Calu3 (cell line): ENCODE results near the gene ADGRD1. TPM values are rescaled to one million over a fixed set of nuclear protein-coding genes. Genes with fewer than 3 reads are reported as not detected.

ENCODE experiments used
- BruUV-seq: library from RNA; stranded (reverse); fragments of 400-500 nt; replicated peaks from 2 replicates; lab custom pipeline; 2021; lab: Mats Ljungman, UMichigan
- CTCF ChIA-PET: fragments of 300-600 bp; sonication (Branson Sonifier 250); formaldehyde crosslinking; loops from one replicate; lab custom pipeline; 2022; ENCODE audit warnings: antibody characterized with exemption; lab: Charles Lee
- DNase-seq: peaks from one replicate; pipeline ENCODE4 v3.0.0; 2022
- H3K27ac Mint-ChIP-seq: one replicate; pipeline ENCODE4 v1.8.0; 2022; ENCODE audit warnings: mixed read lengths; ENCODE audit not compliant: unreplicated experiment
- H3K27me3 Mint-ChIP-seq: one replicate; pipeline ENCODE4 v1.8.0; 2022; ENCODE audit warnings: mixed read lengths; ENCODE audit not compliant: unreplicated experiment
- H3K36me3 Mint-ChIP-seq: one replicate; pipeline ENCODE4 v1.8.0; 2022; ENCODE audit warnings: mild to moderate bottlenecking, moderate library complexity, mixed read lengths; ENCODE audit not compliant: insufficient read depth, unreplicated experiment
- H3K4me1 Mint-ChIP-seq: one replicate; pipeline ENCODE4 v1.8.0; 2022; ENCODE audit warnings: mild to moderate bottlenecking, low read depth, mixed read lengths; ENCODE audit not compliant: unreplicated experiment
- H3K4me3 Mint-ChIP-seq: one replicate; pipeline ENCODE4 v1.8.0; 2022; ENCODE audit warnings: mild to moderate bottlenecking, low read depth, moderate library complexity, mixed read lengths; ENCODE audit not compliant: unreplicated experiment
- H3K9me3 Mint-ChIP-seq: one replicate; pipeline ENCODE4 v1.8.0; 2022; ENCODE audit warnings: low read depth, mixed read lengths; ENCODE audit not compliant: unreplicated experiment
- CTCF ChIP-seq: fragments of 200-600 bp; IDR thresholded peaks from one replicate; pipeline ENCODE4 v1.8.0; 2022; ENCODE audit warnings: antibody characterized with exemption; ENCODE audit not compliant: unreplicated experiment
- intact Hi-C: fragments of 100-400 bp; cut with micrococcal nuclease; formaldehyde crosslinking; loops from one replicate; pipeline ENCODE4 v1.10.0; 2022; ENCODE audit not compliant: unreplicated experiment
- total RNA-seq: library from RNA; stranded (reverse); gene quantifications from 2 replicates; pipeline ENCODE4 v1.2.3, GENCODE V29; 2022

ADGRD1 gene
- total RNA-seq, 1 experiment from 2014 or later, result not detected

- TF ChIP-seq CTCF, result no peak
These were observed 98.5 kb downstream of the ADGRD1 start for GRCh38 chr12:131052063-131052781.

GRCh38 chr12:131052929-131053328 is 99.2 kb downstream of the ADGRD1 start:
- no TSS peak for BruUV-seq
- H3K9me3 Mint-ChIP-seq, result peaks cover 5% of the 10 kb centered on the region
- intact Hi-C loops, result no loop called here

More at GRCh38 chr12:131052063-131052781, 98.5 kb downstream of the ADGRD1 start:
- intact Hi-C loops, result no loop called here
- H3K27ac Mint-ChIP-seq, result no peak overlapping the region
- peaks cover 5% of the 10 kb centered on the region for H3K9me3 Mint-ChIP-seq
- no peak for DNase-seq
- CTCF ChIA-PET, result no interaction called here
- no peak overlapping the region for H3K4me3 Mint-ChIP-seq
- no peaks in the 10 kb centered on the region for H3K4me1 Mint-ChIP-seq
- no peaks in the 10 kb centered on the region for H3K36me3 Mint-ChIP-seq
- peaks cover 81% of the 10 kb centered on the region for H3K27me3 Mint-ChIP-seq
- BruUV-seq, result no TSS peak

GRCh38 chr12:131053567-131053966 is 99.9 kb downstream of the ADGRD1 start:
- no peak overlapping the region for H3K4me3 Mint-ChIP-seq
- peaks cover 5% of the 10 kb centered on the region for H3K9me3 Mint-ChIP-seq
- CTCF ChIA-PET, result no interaction called here
- no peak for DNase-seq
- intact Hi-C loops, result no loop called here
- BruUV-seq, result no TSS peak
- H3K27ac Mint-ChIP-seq, result no peak overlapping the region
- H3K36me3 Mint-ChIP-seq, result no peaks in the 10 kb centered on the region
- H3K4me1 Mint-ChIP-seq, result no peaks in the 10 kb centered on the region
- peaks cover 89% of the 10 kb centered on the region for H3K27me3 Mint-ChIP-seq
- TF ChIP-seq CTCF, result no peak

More at GRCh38 chr12:131052929-131053328, 99.2 kb downstream of the ADGRD1 start:
- no peak overlapping the region for H3K27ac Mint-ChIP-seq
- CTCF ChIA-PET, result no interaction called here
- peaks cover 88% of the 10 kb centered on the region for H3K27me3 Mint-ChIP-seq
- no peaks in the 10 kb centered on the region for H3K4me1 Mint-ChIP-seq
- TF ChIP-seq CTCF, result no peak
- no peaks in the 10 kb centered on the region for H3K36me3 Mint-ChIP-seq
- no peak overlapping the region for H3K4me3 Mint-ChIP-seq
- DNase-seq, result no peak

- CTCF ChIA-PET, result no interaction called here
- TF ChIP-seq CTCF, result no peak
- DNase-seq, result no peak
- H3K4me3 Mint-ChIP-seq, result no peak overlapping the region
- H3K36me3 Mint-ChIP-seq, result no peaks in the 10 kb centered on the region
- H3K27ac Mint-ChIP-seq, result no peak overlapping the region
- H3K4me1 Mint-ChIP-seq, result no peaks in the 10 kb centered on the region
- peaks cover 5% of the 10 kb centered on the region for H3K9me3 Mint-ChIP-seq
- intact Hi-C loops, result no loop called here
- H3K27me3 Mint-ChIP-seq, result peaks cover 95% of the 10 kb centered on the region
- no TSS peak for BruUV-seq
These were observed 100.8 kb downstream of the ADGRD1 start for GRCh38 chr12:131054345-131055092.
